ENCODE measurements around the gene RPS6KB2.
A peak's percentile ranks its signal among the peaks of the same experiment; 100 is the strongest.

DNA sequence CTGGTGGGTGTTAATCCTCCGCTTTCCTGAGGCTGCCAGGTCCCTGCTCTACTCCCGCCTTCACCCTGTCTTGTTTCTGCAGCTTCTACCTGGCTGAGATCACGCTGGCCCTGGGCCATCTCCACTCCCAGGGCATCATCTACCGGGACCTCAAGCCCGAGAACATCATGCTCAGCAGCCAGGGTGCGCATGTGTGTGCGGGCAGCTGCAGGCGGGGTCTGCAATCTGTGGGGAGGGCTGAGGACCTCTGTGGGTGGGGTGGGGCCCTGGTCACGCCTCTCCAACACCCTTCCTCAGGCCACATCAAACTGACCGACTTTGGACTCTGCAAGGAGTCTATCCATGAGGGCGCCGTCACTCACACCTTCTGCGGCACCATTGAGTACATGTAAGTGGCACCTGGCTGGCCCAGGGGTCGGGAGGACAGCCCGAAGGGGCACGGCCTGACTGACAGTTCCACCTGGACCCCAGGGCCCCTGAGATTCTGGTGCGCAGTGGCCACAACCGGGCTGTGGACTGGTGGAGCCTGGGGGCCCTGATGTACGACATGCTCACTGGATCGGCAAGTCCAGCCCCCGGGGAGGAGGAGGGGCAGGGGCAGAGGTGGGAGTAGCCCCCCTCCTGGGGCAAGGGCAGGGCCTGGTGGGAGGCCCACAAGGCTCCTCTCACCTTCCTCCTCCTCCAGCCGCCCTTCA is 4.5 kb downstream of the RPS6KB2 start:
- TF ChIP-seq, protein P1, sequence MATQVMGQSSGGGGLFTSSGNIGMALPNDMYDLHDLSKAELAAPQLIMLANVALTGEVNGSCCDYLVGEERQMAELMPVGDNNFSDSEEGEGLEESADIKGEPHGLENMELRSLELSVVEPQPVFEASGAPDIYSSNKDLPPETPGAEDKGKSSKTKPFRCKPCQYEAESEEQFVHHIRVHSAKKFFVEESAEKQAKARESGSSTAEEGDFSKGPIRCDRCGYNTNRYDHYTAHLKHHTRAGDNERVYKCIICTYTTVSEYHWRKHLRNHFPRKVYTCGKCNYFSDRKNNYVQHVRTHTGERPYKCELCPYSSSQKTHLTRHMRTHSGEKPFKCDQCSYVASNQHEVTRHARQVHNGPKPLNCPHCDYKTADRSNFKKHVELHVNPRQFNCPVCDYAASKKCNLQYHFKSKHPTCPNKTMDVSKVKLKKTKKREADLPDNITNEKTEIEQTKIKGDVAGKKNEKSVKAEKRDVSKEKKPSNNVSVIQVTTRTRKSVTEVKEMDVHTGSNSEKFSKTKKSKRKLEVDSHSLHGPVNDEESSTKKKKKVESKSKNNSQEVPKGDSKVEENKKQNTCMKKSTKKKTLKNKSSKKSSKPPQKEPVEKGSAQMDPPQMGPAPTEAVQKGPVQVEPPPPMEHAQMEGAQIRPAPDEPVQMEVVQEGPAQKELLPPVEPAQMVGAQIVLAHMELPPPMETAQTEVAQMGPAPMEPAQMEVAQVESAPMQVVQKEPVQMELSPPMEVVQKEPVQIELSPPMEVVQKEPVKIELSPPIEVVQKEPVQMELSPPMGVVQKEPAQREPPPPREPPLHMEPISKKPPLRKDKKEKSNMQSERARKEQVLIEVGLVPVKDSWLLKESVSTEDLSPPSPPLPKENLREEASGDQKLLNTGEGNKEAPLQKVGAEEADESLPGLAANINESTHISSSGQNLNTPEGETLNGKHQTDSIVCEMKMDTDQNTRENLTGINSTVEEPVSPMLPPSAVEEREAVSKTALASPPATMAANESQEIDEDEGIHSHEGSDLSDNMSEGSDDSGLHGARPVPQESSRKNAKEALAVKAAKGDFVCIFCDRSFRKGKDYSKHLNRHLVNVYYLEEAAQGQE (IDR thresholded peaks at IDR 0.05; ENCODE audit: insufficient read depth in 1 of 2, low read depth in 2 of 2, low read length in 2 of 2) = no peak
- TF ChIP-seq POLR2AphosphoS5 (IDR thresholded peaks at IDR 0.05; ENCODE audit: low read depth, low read length) = 0 out of 2 replicates have a peak, but pooled peaks have one; percentile 2
- TF ChIP-seq SIN3A (IDR thresholded peaks at IDR 0.05; ENCODE audit: borderline replicate concordance, insufficient read depth, low read length) = no peak
- no peak for TF ChIP-seq TAF1 (IDR thresholded peaks at IDR 0.05; ENCODE audit: borderline replicate concordance, insufficient read depth, low read length)
- no peak for TF ChIP-seq FOXP2 (optimal IDR thresholded peaks at IDR 0.05; ENCODE audit: borderline replicate concordance, extremely low read depth, extremely low read length, insufficient read depth)
